Tibial artery (tissue), 4 donors: Measurements from ENCODE around the gene SKAP1.
"Not testable (repeated sequence)": the region's sequence is repeated elsewhere in the genome, so short reads cannot be mapped to it uniquely, and the experiment has no call there.

Experiments
- DNase-seq, 2 donors: peaks; one replicate each; pipeline ENCODE4 v3.0.0-alpha.2; 2019
- H3K27ac ChIP-seq, 2 donors: fragments of 200-600 bp; sonication (generic) in 1 of 2; 1 replicate in 1 of 2; 2 replicates in 1 of 2; pipeline ENCODE4 v1.5.1; 2018 to 2019; ENCODE audit warnings: mild to moderate bottlenecking in 1 of 2
- H3K27me3 ChIP-seq, 2 donors: fragments of 200-600 bp; sonication (generic) in 1 of 2; one replicate each; pipeline versions ENCODE4 v1.5.1 to v1.6.0; 2016 to 2019
- H3K36me3 ChIP-seq, 3 donors: fragments of 200-600 bp; sonication (generic) in 2 of 3; one replicate each; pipeline ENCODE4 v1.5.1; 2016 to 2019; ENCODE audit warnings: mild to moderate bottlenecking in 2 of 3
- H3K4me1 ChIP-seq, 4 donors: fragments of 200-600 bp; sonication (generic) in 2 of 4; 1 replicate in 3 of 4; 2 replicates in 1 of 4; pipeline ENCODE4 v1.5.1; 2016 to 2019
- H3K4me3 ChIP-seq, 2 donors: fragments of 200-600 bp; sonication (generic) in 1 of 2; 1 replicate in 1 of 2; 2 replicates in 1 of 2; pipeline ENCODE4 v1.5.1; 2018 to 2019; ENCODE audit warnings: mild to moderate bottlenecking in 2 of 2
- H3K9me3 ChIP-seq, 3 donors: fragments of 200-600 bp; sonication (generic) in 1 of 3; one replicate each; pipeline ENCODE4 v1.5.1; 2016 to 2019
- CTCF ChIP-seq, 2 experiments: fragments of 200-600 bp in 1 of 2; fragments of 450-650 bp in 1 of 2; IDR thresholded peaks; one replicate each; pipeline ENCODE4 v1.5.1; 2017 to 2019; ENCODE audit warnings: antibody characterized with exemption in 2 of 2, mild to moderate bottlenecking in 1 of 2, moderate library complexity in 1 of 2
- intact Hi-C: fragments of 100-400 bp; cut with DNase I; formaldehyde crosslinking; loops from one replicate; pipeline ENCODE4 v1.15.0; 2023; ENCODE audit warnings: low total_unique reads

The SKAP1 gene

GRCh38 chr17:48432820-48433775, 3.1 kb upstream of the SKAP1 start:
- no peaks in the 10 kb centered on the region for H3K9me3 ChIP-seq
- no peak overlapping the region for H3K4me3 ChIP-seq
- H3K36me3 ChIP-seq = no peaks in the 10 kb centered on the region
- intact Hi-C loops = no loop called here
- H3K4me1 ChIP-seq = peaks cover 0 to 8% (median 3%) of the 10 kb centered on the region in 4 donors
- TF ChIP-seq CTCF (IDR thresholded peaks at IDR 0.05) = no peak
- DNase-seq = no peak
- H3K27me3 ChIP-seq = peaks cover 0 to 68% of the 10 kb centered on the region in 2 donors
- no peak overlapping the region for H3K27ac ChIP-seq

- H3K4me3 ChIP-seq = no peak overlapping the region
- intact Hi-C loops = no loop called here
These were observed 858 bp downstream of the SKAP1 start for GRCh38 chr17:48429156-48429555.

GRCh38 chr17:48427598-48427997, 2.4 kb downstream of the SKAP1 start:
- H3K27me3 ChIP-seq = peaks cover 0 to 39% of the 10 kb centered on the region in 2 donors
- H3K9me3 ChIP-seq = no peaks in the 10 kb centered on the region
- intact Hi-C loops = no loop called here
- peaks cover 0 to 8% (median 3%) of the 10 kb centered on the region in 4 donors for H3K4me1 ChIP-seq
- H3K27ac ChIP-seq = no peak overlapping the region
- H3K4me3 ChIP-seq = no peak overlapping the region
- TF ChIP-seq CTCF (IDR thresholded peaks at IDR 0.05) = no peak
- no peaks in the 10 kb centered on the region for H3K36me3 ChIP-seq
- DNase-seq = no peak

More at GRCh38 chr17:48429156-48429555, 858 bp downstream of the SKAP1 start:
- H3K4me1 ChIP-seq = peaks cover 0 to 8% (median 3%) of the 10 kb centered on the region in 4 donors
- H3K27ac ChIP-seq = no peak overlapping the region
- H3K27me3 ChIP-seq = peaks cover 0 to 54% of the 10 kb centered on the region in 2 donors
- DNase-seq = no peak
- TF ChIP-seq CTCF (IDR thresholded peaks at IDR 0.05) = no peak
- H3K36me3 ChIP-seq = no peaks in the 10 kb centered on the region
- no peaks in the 10 kb centered on the region for H3K9me3 ChIP-seq

- Histone ChIP-seq H3K9me3 (no peaks in the 10 kb centered on the region), H3K27ac (no peak overlapping the region), H3K4me1 (peaks cover 0 to 8% (median 3%) of the 10 kb centered on the region in 4 donors), H3K4me3 (no peak overlapping the region), H3K27me3 (peaks cover 0 to 33% of the 10 kb centered on the region in 2 donors), H3K36me3 (no peaks in the 10 kb centered on the region)
- intact Hi-C loops = no loop called here
- DNase-seq = no peak
- no peak for TF ChIP-seq CTCF (IDR thresholded peaks at IDR 0.05)
These were observed 3.1 kb downstream of the SKAP1 start for GRCh38 chr17:48426761-48427500.

- H3K4me1 ChIP-seq = peaks cover 0 to 8% (median 3%) of the 10 kb centered on the region in 4 donors
- intact Hi-C loops = no loop called here
- H3K27ac ChIP-seq = no peak overlapping the region
- H3K27me3 ChIP-seq = peaks cover 0 to 25% of the 10 kb centered on the region in 2 donors
- DNase-seq = no peak
- no peaks in the 10 kb centered on the region for H3K36me3 ChIP-seq
- no peak overlapping the region for H3K4me3 ChIP-seq
- no peaks in the 10 kb centered on the region for H3K9me3 ChIP-seq
- no peak for TF ChIP-seq CTCF (IDR thresholded peaks at IDR 0.05)
These were observed 3.9 kb downstream of the SKAP1 start for GRCh38 chr17:48426019-48426665.

- H3K4me1 ChIP-seq, intact Hi-C loops, H3K36me3 ChIP-seq, H3K27ac ChIP-seq, H3K9me3 ChIP-seq, DNase-seq, H3K4me3 ChIP-seq: not testable (repeated sequence)
- peaks cover 0 to 14% of the 10 kb centered on the region in 2 donors for H3K27me3 ChIP-seq
These were observed 8.0 kb downstream of the SKAP1 start for GRCh38 chr17:48422060-48422459.
